Ectodermal cell (in vitro differentiated cells): ENCODE results near the gene PSME2.

Experiments used
- H3K27ac ChIP-seq: 2 replicates; pipeline ENCODE4 v1.7.0; 2013; ENCODE audit warnings: mild to moderate bottlenecking, low read depth, low read length; ENCODE audit not compliant: insufficient read depth, poor library complexity, severe bottlenecking
- H3K27me3 ChIP-seq: 2 replicates; pipeline ENCODE4 v1.7.0; 2013; ENCODE audit warnings: mild to moderate bottlenecking, low read length; ENCODE audit not compliant: insufficient read depth, control insufficient read depth, poor library complexity, severe bottlenecking
- H3K36me3 ChIP-seq: one replicate; pipeline ENCODE4 v1.7.0; 2013; ENCODE audit warnings: low read length; ENCODE audit not compliant: control insufficient read depth, insufficient read depth
- H3K4me1 ChIP-seq: one replicate; pipeline ENCODE4 v1.7.0; 2013; ENCODE audit warnings: low read length; ENCODE audit not compliant: control insufficient read depth, insufficient read depth
- H3K4me3 ChIP-seq: 2 replicates; pipeline ENCODE4 v1.7.0; 2013; ENCODE audit warnings: low read depth, low read length, control low read depth; ENCODE audit not compliant: insufficient read depth
- H3K9me3 ChIP-seq: 2 replicates; pipeline ENCODE4 v1.7.0; 2013; ENCODE audit warnings: mild to moderate bottlenecking, low read length, moderate library complexity; ENCODE audit not compliant: control insufficient read depth
- WGBS, 2 experiments: methylation state at CpG; one replicate each; pipeline ENCODE4 v1.1.7; 2013; ENCODE audit warnings: missing lambda C conversion rate in 2 of 2; 5-methylcytosine and 5-hydroxymethylcytosine counted together

PSME2 gene

DNA sequence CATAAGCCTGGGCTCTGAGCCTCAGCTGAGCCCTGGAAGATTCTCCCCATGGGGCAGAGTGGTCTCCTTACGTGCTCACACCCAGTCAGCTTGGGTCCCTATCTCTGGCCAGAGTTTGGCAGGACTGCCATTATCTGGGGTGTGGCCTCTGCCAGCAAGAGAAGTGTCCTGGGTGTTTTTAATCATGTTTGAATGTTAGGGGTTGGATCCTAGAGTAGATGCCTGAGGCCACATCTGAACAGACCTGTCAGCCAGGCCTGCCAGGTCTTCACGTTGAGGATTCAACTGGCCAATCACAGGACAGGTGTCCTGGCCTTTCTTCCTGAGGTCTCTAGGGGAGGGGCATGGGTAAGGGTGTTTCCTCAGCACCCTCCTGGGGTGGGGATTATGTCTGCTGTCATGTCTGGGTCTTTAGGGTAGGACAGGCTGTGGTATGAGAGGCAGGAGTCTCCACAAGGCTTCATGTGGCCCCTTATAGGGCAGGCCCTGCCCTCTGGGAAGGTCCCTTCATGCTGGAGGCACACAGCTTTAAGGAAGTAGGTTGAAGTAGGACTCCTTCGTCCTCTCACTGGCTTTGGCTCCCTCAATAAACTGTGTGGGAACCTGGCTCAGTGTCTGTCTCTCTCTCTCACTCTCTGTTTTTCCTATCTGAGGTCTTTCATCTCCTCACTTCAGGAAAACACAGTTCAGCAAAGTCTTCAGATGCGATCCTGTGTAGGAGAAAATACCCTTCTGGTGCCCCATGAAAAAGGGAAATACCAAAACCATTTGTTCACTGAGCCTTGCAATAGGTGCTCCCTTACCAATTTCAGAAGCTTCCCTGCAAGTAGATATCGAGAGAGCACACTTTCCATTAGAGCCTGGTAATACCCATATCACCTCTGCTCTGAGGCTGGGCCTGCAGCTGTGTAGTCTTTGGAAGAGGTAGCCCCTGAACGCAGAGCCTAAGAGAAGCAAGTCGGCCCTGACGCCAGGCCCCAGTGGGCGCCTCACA, 22.7 kb downstream of the PSME2 start:
- 89 to 93% methylated on average over 9 of the region's 9 CpGs for WGBS, 2 experiments
- Histone ChIP-seq H3K4me1 (no peaks in the 10 kb centered on the region), H3K27me3 (no peaks in the 10 kb centered on the region), H3K36me3 (peaks cover 22% of the 10 kb centered on the region), H3K9me3 (no peaks in the 10 kb centered on the region), H3K27ac (no peak overlapping the region), H3K4me3 (no peak overlapping the region)

GRCh38 chr14:24122898-24123297, 23.5 kb downstream of the PSME2 start:
- H3K4me3 ChIP-seq = no peak overlapping the region
- H3K27me3 ChIP-seq = no peaks in the 10 kb centered on the region
- H3K36me3 ChIP-seq = peaks cover 29% of the 10 kb centered on the region
- no peak overlapping the region for H3K27ac ChIP-seq
- H3K9me3 ChIP-seq = no peaks in the 10 kb centered on the region
- H3K4me1 ChIP-seq = no peaks in the 10 kb centered on the region
- WGBS, 2 experiments = 94 to 96% methylated on average over 8 of the region's 8 CpGs

DNA sequence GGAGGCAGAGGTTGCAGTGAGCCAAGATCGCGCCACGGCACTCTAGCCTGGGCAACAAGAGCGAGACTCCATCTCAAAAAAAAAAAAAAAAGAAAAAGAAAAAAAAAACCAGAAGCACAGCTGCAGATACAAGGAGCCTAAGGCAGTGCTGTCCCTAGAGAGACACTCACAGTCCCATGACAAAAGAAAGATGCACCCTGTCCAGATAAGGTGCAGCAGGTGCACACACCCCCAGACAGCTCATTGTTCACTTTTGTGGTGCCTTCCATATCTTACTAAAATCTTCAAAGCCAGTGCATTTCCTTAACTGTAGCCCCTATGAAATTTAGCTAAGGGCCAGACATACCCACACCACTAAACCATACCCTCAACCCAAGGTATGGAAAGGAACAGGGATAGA, 24.0 kb downstream of the PSME2 start:
- Histone ChIP-seq H3K4me1 (no peaks in the 10 kb centered on the region), H3K36me3 (peaks cover 33% of the 10 kb centered on the region), H3K27me3 (no peaks in the 10 kb centered on the region), H3K9me3 (no peaks in the 10 kb centered on the region), H3K27ac (no peak overlapping the region), H3K4me3 (no peak overlapping the region)
- 90 to 97% methylated on average over 4 of the region's 4 CpGs for WGBS, 2 experiments

- no peak overlapping the region for H3K4me3 ChIP-seq
- H3K4me1 ChIP-seq = no peaks in the 10 kb centered on the region
- no peak overlapping the region for H3K27ac ChIP-seq
- no peaks in the 10 kb centered on the region for H3K9me3 ChIP-seq
- H3K36me3 ChIP-seq = peaks cover 38% of the 10 kb centered on the region
- WGBS, 2 experiments = 93% methylated on average over 8 of the region's 8 CpGs
- H3K27me3 ChIP-seq = no peaks in the 10 kb centered on the region
Measured at GRCh38 chr14:24121210-24121609, 25.2 kb downstream of the PSME2 start.

- WGBS, 2 experiments = 95 to 98% methylated on average over 6 of the region's 6 CpGs
- no peaks in the 10 kb centered on the region for H3K9me3 ChIP-seq
- peaks cover 38% of the 10 kb centered on the region for H3K36me3 ChIP-seq
- H3K4me3 ChIP-seq = no peak overlapping the region
- no peaks in the 10 kb centered on the region for H3K4me1 ChIP-seq
- H3K27ac ChIP-seq = no peak overlapping the region
- no peaks in the 10 kb centered on the region for H3K27me3 ChIP-seq
Measured at GRCh38 chr14:24119691-24120090, 26.7 kb downstream of the PSME2 start.

- Histone ChIP-seq H3K27ac (no peak overlapping the region), H3K36me3 (peaks cover 31% of the 10 kb centered on the region), H3K27me3 (no peaks in the 10 kb centered on the region), H3K9me3 (no peaks in the 10 kb centered on the region), H3K4me3 (no peak overlapping the region), H3K4me1 (no peaks in the 10 kb centered on the region)
- WGBS, 2 experiments = 93 to 94% methylated on average over 6 of the region's 6 CpGs
Measured at GRCh38 chr14:24117179-24117578, 29.2 kb downstream of the PSME2 start.

DNA sequence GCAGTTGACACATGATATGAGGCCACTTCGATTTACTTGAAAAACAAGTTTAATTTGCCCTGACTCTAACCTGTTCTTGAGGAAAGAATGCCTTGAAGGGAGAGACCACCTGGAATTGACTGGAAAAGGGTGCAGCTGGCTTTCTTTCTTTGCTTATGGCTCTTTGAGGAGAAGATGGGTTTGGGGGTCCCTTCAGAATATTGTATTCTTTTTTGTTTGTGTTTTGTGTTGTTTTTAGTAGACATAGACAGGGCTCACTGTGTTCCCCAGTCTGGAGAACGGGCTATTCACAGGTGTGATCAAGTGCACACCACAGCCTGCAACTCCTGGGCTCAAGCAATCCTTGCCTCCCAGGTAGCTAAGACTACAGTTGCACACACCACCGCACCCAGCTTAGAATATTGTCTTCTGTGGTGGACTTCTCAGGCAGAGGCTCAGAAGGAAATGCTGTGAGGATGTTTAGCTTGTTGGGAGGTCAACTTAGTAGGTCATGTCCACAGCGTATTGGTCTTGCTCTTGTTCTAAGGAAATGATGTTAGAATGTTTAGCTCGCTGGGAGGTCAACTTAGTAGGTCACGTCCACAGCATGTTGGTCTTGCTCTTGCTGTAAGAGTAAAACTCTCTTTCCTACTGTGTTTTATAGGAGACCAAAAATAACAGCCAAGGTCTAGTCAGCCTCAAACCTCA, 30.1 kb downstream of the PSME2 start:
- Histone ChIP-seq H3K27ac (no peak overlapping the region), H3K4me3 (no peak overlapping the region), H3K4me1 (no peaks in the 10 kb centered on the region), H3K27me3 (no peaks in the 10 kb centered on the region), H3K36me3 (peaks cover 29% of the 10 kb centered on the region), H3K9me3 (no peaks in the 10 kb centered on the region)
- WGBS, 2 experiments = 89 to 95% methylated on average over 6 of the region's 6 CpGs

GRCh38 chr14:24115422-24116127, 30.8 kb downstream of the PSME2 start:
- Histone ChIP-seq H3K27me3 (no peaks in the 10 kb centered on the region), H3K4me1 (no peaks in the 10 kb centered on the region), H3K4me3 (peak overlapping the region; percentile 91), H3K27ac (no peak overlapping the region), H3K9me3 (no peaks in the 10 kb centered on the region), H3K36me3 (peaks cover 25% of the 10 kb centered on the region)
- 7 to 9% methylated on average over 14 of the region's 14 CpGs for WGBS, 2 experiments

DNA sequence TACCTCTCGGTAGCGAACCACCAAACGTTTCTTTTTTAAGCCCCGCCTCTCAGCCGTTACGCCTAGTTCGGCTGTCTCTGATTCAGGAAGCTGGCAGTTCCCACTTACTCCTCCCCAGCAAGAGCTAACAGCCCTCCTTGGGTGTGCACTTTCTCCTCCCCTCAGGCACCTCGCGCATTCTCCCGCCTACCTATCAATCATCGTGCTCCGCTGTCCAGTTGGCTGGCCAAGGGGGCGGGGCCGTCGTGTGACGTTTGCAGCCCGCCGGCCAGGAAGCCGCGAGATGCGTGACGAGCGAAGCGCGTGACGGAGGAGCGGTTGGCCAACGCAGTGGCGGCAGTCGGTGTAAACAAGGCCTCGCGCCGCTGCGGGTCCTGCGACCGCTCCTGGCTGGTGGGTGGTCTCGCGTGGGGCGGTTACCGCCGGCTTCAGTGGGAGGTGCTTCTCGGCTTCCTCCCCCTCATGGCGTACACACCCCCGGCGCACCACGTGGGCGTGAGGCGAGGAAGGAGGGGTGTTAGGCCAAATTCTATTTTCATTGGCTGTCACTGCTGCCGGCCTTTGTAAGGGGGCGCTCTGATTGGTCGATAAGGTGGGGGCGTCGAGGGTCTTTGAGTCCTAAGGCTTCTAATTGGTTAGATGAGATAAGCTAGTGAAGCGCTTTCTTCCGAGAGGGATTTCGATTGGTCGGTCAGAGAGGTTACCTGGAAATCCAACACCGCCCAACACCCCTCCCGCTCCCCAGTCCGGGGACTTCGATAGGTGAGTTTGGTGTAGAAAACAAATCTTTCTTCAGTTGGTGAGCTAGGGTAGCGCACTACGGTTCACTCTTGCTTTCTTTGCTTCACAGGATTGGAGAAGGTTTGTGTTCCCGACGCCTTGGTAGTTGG, 31.6 kb downstream of the PSME2 start, which contains the start of the genes DCAF11 and NRL:
Gene DCAF11, plus strand, starts transcription at position 246 of the 890 bp plus-strand sequence. CDS start 818 bp downstream, outside the sequence.
Gene NRL, minus strand, starts transcription at position 418 of the 890 bp plus-strand sequence. CDS start 32,101 bp downstream, outside the sequence.
- Histone ChIP-seq H3K36me3 (peaks cover 25% of the 10 kb centered on the region), H3K4me1 (no peaks in the 10 kb centered on the region), H3K27ac (peak within 1 kb of the TSS; percentile 89), H3K27me3 (no peaks in the 10 kb centered on the region), H3K9me3 (no peaks in the 10 kb centered on the region), H3K4me3 (peak within 1 kb of the TSS; percentile 91)
- WGBS, 2 experiments = 0% methylated on average over 65 of the region's 65 CpGs
